Activated CD4-positive, alpha-beta T cell treated with anti-CD3 and anti-CD28 coated beads for 1 hour (primary cell): ENCODE measurements around the gene TNRC6C.
"Not testable (repeated sequence)": the region's sequence is repeated elsewhere in the genome, so short reads cannot be mapped to it uniquely, and the experiment has no call there.

Source experiments
- DNase-seq: peaks from one replicate; pipeline ENCODE4 v3.0.0-alpha.2; 2020

Gene TNRC6C

GRCh38 chr17:78048346-78049292, 90.1 kb downstream of the TNRC6C start:
- no peak for DNase-seq

DNA sequence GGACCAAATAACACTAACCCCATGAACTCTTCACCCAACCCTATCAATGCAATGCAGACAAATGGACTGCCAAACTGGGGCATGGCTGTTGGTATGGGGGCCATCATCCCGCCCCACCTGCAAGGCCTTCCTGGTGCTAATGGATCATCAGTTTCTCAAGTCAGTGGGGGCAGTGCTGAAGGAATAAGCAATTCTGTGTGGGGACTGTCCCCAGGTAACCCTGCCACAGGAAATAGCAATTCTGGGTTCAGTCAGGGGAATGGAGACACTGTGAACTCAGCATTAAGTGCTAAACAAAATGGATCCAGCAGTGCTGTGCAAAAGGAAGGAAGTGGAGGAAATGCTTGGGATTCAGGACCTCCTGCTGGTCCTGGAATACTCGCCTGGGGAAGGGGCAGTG, 91.1 kb downstream of the TNRC6C start:
- no peak for DNase-seq

DNA sequence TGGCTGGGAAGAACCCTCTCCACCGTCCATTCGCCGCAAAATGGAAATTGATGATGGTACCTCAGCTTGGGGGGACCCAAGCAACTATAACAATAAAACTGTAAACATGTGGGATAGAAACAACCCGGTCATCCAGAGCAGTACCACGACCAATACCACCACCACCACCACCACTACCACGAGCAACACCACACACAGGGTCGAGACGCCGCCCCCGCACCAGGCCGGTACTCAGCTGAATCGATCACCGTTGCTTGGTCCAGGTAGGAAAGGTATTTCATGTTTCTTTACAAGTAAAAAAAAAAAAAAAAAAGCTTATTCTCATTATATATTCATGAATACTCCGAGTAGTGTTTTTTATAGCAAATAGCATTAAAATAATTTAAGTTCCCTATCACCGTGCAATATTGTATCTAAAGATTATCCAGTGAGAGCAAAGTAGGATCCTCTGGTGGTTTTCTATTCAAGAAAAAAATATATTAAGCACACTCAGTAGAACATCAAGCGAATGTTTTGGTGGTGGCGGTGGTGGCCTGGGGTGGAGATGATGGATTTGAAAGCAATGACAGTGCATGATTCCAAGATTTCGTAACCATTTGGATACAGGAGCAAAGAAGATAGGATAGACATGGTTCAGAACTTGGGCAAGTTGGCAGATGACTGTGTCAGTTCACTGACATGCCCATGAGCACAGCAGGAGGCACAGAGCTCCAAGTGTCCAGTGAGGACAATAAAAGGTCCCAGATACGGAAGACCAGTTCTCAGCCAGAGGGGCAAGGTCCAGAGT, 92.9 kb downstream of the TNRC6C start:
- no peak for DNase-seq

DNA sequence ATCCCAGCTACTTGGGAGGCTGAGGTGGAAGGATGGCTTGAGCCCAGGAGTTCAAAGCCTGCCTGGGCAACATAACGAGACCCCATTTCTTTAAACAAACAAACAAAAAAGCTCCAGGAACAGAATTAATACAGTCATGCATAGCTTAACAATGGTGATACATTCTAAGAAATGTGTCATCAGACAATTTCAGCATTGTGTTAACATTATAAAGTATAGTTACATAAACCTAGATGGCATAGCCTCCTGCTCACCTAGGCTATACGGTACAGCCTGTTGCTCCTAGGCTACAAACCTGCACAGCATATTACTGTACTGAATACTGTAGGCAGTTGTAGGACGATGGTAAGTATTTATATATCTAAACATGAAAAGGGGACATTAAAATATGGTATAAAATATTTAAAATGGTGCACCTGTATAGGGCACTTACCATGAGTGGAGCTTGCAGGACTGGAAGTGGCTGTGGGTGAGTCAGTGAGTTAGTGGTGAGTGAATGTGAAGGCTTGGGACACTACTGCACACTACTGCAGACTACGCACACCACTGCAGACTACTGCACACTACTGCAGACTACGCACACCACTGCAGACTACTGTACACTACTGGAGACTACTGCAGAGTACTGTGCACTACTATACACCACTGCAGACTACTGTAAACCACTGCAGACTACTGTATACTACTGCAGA, 95.4 kb downstream of the TNRC6C start:
- DNase-seq: no peak

DNA sequence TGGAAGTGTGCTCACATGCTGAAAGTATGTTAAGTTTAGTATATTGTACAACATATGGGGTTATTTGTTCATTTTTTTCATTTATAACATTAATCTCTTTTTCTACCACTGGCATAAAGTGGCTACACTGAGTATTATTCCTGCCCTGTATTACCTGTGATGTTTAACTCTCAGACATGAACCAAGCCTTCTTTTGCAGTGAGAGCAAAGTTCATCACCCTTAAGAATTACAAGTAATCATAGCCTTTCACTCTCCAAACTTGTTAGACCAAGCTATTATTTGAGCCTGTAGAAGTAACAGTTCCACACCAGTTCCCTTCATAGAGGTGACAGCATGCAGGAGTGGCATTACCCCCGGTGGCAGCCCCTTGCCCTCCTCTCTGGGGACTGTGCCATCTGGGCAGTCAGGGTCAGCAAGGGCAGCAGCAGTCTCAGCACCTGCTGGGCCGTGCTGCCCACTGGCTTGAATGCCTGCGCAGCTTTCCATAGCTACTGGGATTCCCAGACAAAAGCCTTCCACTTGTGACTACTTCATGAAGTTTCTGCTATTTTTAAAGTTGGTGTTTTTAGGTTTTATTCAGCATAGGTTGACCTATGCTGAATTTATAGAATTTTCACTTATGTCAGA, 98.7 kb downstream of the TNRC6C start:
- no peak for DNase-seq

GRCh38 chr17:78058001-78058400, 99.5 kb downstream of the TNRC6C start:
- no peak for DNase-seq

DNA sequence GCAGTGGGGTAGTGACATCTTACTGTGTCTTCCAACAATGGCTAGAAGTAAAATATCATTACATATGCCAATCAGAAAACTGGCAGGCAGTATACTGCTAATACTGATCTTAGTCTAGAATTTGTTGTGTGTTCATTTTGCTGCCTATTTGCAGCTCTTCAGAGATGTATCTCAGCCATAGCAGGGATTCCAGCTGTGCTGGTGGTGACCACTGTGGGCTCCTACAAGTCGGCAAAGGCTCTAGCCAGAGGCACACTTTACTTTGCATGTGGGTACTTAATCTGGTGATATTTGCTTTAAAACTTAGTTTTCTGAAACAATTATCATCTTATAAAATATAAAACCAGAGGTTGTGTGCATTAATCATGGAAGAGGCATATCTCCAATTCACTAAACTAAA, 100.1 kb downstream of the TNRC6C start:
- DNase-seq: no peak

DNA sequence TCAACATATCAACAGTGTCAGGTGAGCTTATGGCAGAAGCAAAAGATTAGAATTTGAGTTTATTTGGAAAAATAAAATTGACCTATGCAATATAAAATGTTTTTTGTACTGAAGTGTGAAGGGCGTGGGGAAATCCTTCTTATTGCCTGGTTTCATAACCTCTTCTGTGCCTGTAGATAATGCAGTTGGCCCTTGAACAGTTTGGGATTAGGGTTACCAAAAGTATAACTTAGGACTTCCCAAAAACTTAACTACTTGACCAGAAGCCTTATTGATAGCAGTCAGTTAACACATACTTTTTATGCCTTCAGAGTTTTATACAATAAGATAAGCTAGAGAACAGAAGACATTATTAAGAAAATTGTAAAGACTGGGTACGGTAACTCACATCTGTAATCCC, 104.1 kb downstream of the TNRC6C start:
- no peak for DNase-seq

DNA sequence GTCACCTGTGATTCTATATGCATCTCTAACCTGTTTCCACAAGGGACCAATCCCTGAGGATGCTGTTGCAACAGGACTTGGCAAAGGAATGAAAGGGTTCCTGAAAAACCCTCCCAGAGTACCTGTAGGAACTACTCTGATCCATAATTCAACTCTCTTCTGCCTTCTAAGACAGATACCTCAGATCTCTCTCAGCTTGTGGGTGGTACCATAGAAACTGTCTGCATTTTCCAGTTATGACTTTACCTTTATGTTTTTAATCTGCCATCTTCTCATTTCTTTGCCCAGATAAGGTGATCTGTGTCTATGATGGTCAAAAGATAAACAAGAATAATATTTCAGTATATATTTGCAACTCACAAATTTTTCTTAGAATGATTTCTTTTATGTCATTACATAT, 105.0 kb downstream of the TNRC6C start:
- DNase-seq: no peak

- no peak for DNase-seq
Observed at GRCh38 chr17:78064708-78065107, 106.2 kb downstream of the TNRC6C start.

- DNase-seq: not testable (repeated sequence)
Observed at GRCh38 chr17:78066976-78067375, 108.5 kb downstream of the TNRC6C start.

DNA sequence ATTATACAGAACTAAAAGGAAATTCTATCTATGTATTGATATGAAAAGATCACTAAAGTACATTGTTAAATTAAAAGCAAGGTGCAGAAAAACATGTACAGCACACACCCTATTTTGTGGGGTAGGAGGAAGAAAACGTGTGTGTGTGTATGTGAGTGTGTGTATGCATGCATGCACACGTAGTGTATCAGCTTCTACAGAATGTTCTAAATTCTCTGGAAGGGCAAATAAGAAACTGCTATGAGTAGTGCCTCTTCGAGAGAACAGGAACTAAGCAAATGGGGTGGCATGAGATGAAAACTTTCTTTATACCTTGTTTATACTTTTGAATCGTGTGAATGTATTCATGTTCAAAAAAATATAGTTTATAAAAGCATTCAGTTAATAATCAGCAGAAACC, 111.2 kb downstream of the TNRC6C start:
- DNase-seq: no peak

GRCh38 chr17:78072961-78073360, 114.5 kb downstream of the TNRC6C start:
- no peak for DNase-seq

DNA sequence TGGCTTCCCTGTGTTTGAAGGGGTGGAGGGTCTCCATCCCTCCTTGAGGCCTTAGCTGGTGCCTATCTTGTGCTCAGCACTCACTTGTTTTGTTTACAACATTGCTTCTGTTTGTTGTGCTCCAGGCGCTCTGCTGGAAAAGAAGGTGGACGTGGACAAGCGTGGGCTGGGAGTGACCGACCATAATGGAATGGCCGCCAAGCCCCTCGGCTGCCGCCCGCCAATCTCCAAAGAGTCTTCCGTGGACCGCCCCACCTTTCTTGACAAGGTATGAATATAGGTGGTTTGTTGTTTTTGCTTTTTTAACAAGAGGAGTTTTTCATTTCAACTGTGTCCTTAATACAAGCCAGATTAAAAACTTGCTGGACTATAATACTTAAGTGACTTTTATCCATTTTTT, 116.5 kb downstream of the TNRC6C start:
- DNase-seq: no peak

- DNase-seq: no peak
Observed at GRCh38 chr17:78075545-78075944, 117.0 kb downstream of the TNRC6C start.

GRCh38 chr17:78079253-78079652, 120.8 kb downstream of the TNRC6C start:
- no peak for DNase-seq

- no peak for DNase-seq
Observed at GRCh38 chr17:78081551-78081950, 123.0 kb downstream of the TNRC6C start.

DNA sequence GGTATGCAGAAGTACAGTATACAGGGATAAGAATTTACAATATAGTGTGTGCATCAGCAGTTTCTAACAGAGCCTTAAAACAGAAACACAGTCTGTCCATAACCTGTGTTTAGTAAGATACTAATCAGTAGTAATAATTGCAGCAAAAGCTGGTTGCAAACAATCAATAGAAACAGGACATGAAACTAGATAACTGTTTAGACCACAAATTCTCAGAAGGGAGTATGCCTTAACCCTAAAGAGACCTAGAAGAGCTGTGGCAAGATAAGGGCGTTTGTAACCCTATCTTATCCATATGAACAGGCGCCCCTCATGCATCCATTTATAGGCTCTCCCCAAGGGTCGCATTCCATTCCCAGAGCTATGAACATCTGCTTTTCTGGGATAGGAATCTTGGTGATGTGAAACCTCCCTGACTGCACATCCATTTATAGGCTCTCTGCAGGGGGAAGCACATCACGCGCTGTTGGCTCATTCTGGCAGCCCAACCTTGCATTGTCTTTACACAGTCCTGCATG, 123.9 kb downstream of the TNRC6C start:
- DNase-seq: not testable (repeated sequence)

- no peak for DNase-seq
Observed at GRCh38 chr17:78082988-78083387, 124.5 kb downstream of the TNRC6C start.

DNA sequence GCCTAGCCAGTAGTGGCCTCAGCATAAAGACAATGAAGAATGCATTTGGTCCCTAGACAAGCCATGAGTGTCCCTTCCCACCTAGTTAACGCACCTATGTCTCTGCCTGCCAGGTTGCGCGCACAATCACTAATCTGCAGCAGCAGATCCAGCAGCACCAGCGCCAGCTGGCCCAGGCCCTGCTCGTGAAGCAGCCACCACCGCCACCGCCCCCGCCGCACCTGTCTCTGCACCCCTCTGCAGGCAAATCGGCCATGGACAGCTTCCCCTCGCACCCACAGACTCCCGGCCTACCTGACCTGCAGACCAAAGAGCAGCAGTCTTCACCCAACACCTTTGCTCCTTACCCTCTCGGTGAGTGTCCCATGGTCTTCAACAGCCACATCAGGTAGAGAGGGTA, 128.2 kb downstream of the TNRC6C start:
- no peak for DNase-seq

GRCh38 chr17:78088529-78088928, 130.0 kb downstream of the TNRC6C start:
- no peak for DNase-seq

DNA sequence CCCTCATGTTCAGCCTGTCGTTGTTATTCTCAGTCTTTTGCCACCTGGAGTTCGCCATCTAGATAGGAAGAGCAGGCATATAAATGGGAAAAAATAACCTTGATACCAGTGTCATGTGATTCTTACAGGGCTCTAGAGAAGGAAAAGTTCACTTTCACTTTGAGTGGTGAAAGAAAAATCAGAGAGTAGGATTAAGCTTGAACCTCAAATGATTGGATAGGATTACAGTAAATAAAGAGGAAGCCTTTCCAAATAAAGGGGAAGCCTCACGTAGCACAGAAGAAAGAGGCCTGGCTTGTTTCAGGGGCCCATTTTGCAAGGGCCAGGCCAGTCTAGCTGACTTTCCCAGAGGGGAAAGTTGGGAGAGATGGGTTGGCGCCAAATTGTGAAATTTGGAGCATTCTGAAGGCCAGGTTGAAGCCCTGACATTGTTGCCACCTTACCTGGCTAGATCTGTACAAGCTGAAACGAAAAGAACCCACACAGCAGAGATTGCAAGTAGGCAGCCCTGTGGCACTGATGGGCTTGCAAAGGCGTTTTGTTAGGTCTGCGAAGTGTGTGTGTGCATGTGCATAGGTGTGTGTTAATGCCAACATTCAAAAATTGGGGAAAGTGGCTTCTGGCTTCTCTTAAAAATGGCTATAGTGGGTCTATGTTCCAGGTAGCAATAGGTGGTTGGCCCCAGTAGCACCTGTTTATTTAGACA, 131.2 kb downstream of the TNRC6C start:
- no peak for DNase-seq
